Activated naive CD4-positive, alpha-beta T cell treated with anti-CD3 and anti-CD28 coated beads, Interleukin-2, amount 50 U/mL, for 72 hours (primary cell): Measurements from ENCODE around the gene PLA2G12A. TPM values are rescaled to one million over a fixed set of nuclear protein-coding genes. Genes with fewer than 3 reads are reported as not detected.
"Not testable (repeated sequence)": the region's sequence is repeated elsewhere in the genome, so short reads cannot be mapped to it uniquely, and the experiment has no call there.

Source experiments
- ATAC-seq, 2 donors: fragments of 150-1000 bp; cut with Tn5 transposase; 2 replicates each; pipeline ENCODE4 v1.10.0; 2021; ENCODE audit warnings: mild to moderate bottlenecking in 2 of 2, moderate library complexity in 2 of 2
- DNase-seq, 2 donors: peaks; one replicate each; pipeline ENCODE4 v3.0.0; 2021 to 2022; ENCODE audit warnings: low spot score in 2 of 2
- H3K27ac Mint-ChIP-seq, 2 donors: one replicate each; pipeline ENCODE4 v1.8.0; 2022; ENCODE audit warnings: mild to moderate bottlenecking in 2 of 2, mixed read lengths in 2 of 2
- H3K36me3 Mint-ChIP-seq, 2 donors: one replicate each; pipeline ENCODE4 v1.8.0; 2022; ENCODE audit warnings: mixed read lengths in 2 of 2
- H3K9me3 Mint-ChIP-seq, 2 donors: one replicate each; pipeline ENCODE4 v1.8.0; 2022; ENCODE audit warnings: mixed read lengths in 2 of 2
- total RNA-seq, 2 donors: library from RNA; stranded (reverse); gene quantifications; one replicate each; pipeline ENCODE4 v1.2.3, GENCODE V29; 2022

The PLA2G12A gene
- total RNA-seq, 2 donors from 2014 or later = 28.1 to 33.3 TPM

GRCh38 chr4:109701566-109702410 is 28.1 kb downstream of the PLA2G12A start:
- Mint-ChIP-seq H3K36me3 (peaks cover 13 to 21% of the 10 kb centered on the region in 2 donors), H3K9me3 (no peaks in the 10 kb centered on the region), H3K27ac (peak overlapping the region; percentile 85 to 95)
- DNase-seq (no peak), ATAC-seq (peak in 1 of 2 donors; percentile 0)

GRCh38 chr4:109699553-109700225 is 30.2 kb downstream of the PLA2G12A start:
- no peak for DNase-seq
- Mint-ChIP-seq H3K36me3 (peaks cover 13 to 21% of the 10 kb centered on the region in 2 donors), H3K27ac (peak overlapping the region in 1 of 2 donors; percentile 9), H3K9me3 (no peaks in the 10 kb centered on the region)
- ATAC-seq = no peak

GRCh38 chr4:109698656-109699055 is 31.2 kb downstream of the PLA2G12A start:
- H3K27ac Mint-ChIP-seq = peak overlapping the region in 1 of 2 donors; percentile 1

GRCh38 chr4:109691411-109691920 is 38.4 kb downstream of the PLA2G12A start:
- Mint-ChIP-seq H3K36me3 (peaks cover 30 to 63% of the 10 kb centered on the region in 2 donors), H3K9me3 (no peaks in the 10 kb centered on the region), H3K27ac (peak overlapping the region; percentile 27 to 28)
- no peak for DNase-seq
- peak; percentile 56 to 83 for ATAC-seq

More at GRCh38 chr4:109698656-109699055, 31.2 kb downstream of the PLA2G12A start:
- H3K36me3 Mint-ChIP-seq = peaks cover 19 to 30% of the 10 kb centered on the region in 2 donors
- DNase-seq = no peak
- no peak for ATAC-seq
- H3K9me3 Mint-ChIP-seq = no peaks in the 10 kb centered on the region

- peaks cover 30 to 63% of the 10 kb centered on the region in 2 donors for H3K36me3 Mint-ChIP-seq
- no peak for DNase-seq
- peak; percentile 62 to 74 for ATAC-seq
- H3K9me3 Mint-ChIP-seq = no peaks in the 10 kb centered on the region
- peak overlapping the region in 1 of 2 donors; percentile 28 for H3K27ac Mint-ChIP-seq
Observed at GRCh38 chr4:109690690-109691410, 39.0 kb downstream of the PLA2G12A start.

GRCh38 chr4:109684727-109685126 is 45.1 kb downstream of the PLA2G12A start:
- no peaks in the 10 kb centered on the region for H3K9me3 Mint-ChIP-seq
- peaks cover 12 to 45% of the 10 kb centered on the region in 2 donors for H3K36me3 Mint-ChIP-seq

GRCh38 chr4:109683621-109684253 is 46.1 kb downstream of the PLA2G12A start:
- Mint-ChIP-seq H3K36me3 (peaks cover 12 to 43% of the 10 kb centered on the region in 2 donors), H3K9me3 (no peaks in the 10 kb centered on the region), H3K27ac (no peak overlapping the region)
- ATAC-seq = peak in 1 of 2 donors; percentile 47
- DNase-seq = no peak

More at GRCh38 chr4:109684727-109685126, 45.1 kb downstream of the PLA2G12A start:
- H3K27ac Mint-ChIP-seq = peak overlapping the region in 1 of 2 donors; percentile 72
- ATAC-seq = no peak
- DNase-seq = no peak

- H3K9me3 Mint-ChIP-seq = no peaks in the 10 kb centered on the region
- peaks cover 11 to 42% of the 10 kb centered on the region in 2 donors for H3K36me3 Mint-ChIP-seq
- no peak for DNase-seq
- ATAC-seq = peak in 1 of 2 donors; percentile 28
- no peak overlapping the region for H3K27ac Mint-ChIP-seq
Observed at GRCh38 chr4:109682875-109683274, 47.0 kb downstream of the PLA2G12A start.

GRCh38 chr4:109678925-109679324 is 50.9 kb downstream of the PLA2G12A start:
- Mint-ChIP-seq H3K27ac (peak overlapping the region in 1 of 2 donors; percentile 60), H3K36me3 (peaks cover 0 to 43% of the 10 kb centered on the region in 2 donors)
- ATAC-seq, H3K9me3 Mint-ChIP-seq, DNase-seq: not testable (repeated sequence)

- not testable (repeated sequence) for H3K27ac Mint-ChIP-seq, H3K9me3 Mint-ChIP-seq, ATAC-seq, DNase-seq
- H3K36me3 Mint-ChIP-seq = peaks cover 0 to 48% of the 10 kb centered on the region in 2 donors
Observed at GRCh38 chr4:109678472-109678871, 51.4 kb downstream of the PLA2G12A start.

- peak overlapping the region in 1 of 2 donors; percentile 19 for H3K27ac Mint-ChIP-seq
- H3K36me3 Mint-ChIP-seq = peaks cover 0 to 59% of the 10 kb centered on the region in 2 donors
- ATAC-seq (no peak), DNase-seq (no peak)
- H3K9me3 Mint-ChIP-seq = no peaks in the 10 kb centered on the region
Observed at GRCh38 chr4:109676886-109677285, 53.0 kb downstream of the PLA2G12A start.

GRCh38 chr4:109675843-109676242 is 54.0 kb downstream of the PLA2G12A start:
- Mint-ChIP-seq H3K27ac (no peak overlapping the region), H3K9me3 (peaks cover 0 to 10% of the 10 kb centered on the region in 2 donors), H3K36me3 (peaks cover 10 to 64% of the 10 kb centered on the region in 2 donors)
- ATAC-seq = no peak
- no peak for DNase-seq

- DNase-seq = no peak
- peaks cover 11 to 61% of the 10 kb centered on the region in 2 donors for H3K36me3 Mint-ChIP-seq
- no peak for ATAC-seq
- H3K9me3 Mint-ChIP-seq = peaks cover 0 to 12% of the 10 kb centered on the region in 2 donors
- H3K27ac Mint-ChIP-seq = no peak overlapping the region
Observed at GRCh38 chr4:109675181-109675580, 54.7 kb downstream of the PLA2G12A start.

GRCh38 chr4:109673303-109673702 is 56.6 kb downstream of the PLA2G12A start:
- Mint-ChIP-seq H3K36me3 (peaks cover 11 to 55% of the 10 kb centered on the region in 2 donors), H3K9me3 (peaks cover 0 to 12% of the 10 kb centered on the region in 2 donors), H3K27ac (no peak overlapping the region)
- DNase-seq = no peak
- no peak for ATAC-seq

- H3K9me3 Mint-ChIP-seq = peaks cover 0 to 12% of the 10 kb centered on the region in 2 donors
- no peak overlapping the region for H3K27ac Mint-ChIP-seq
- H3K36me3 Mint-ChIP-seq = peaks cover 11 to 53% of the 10 kb centered on the region in 2 donors
- ATAC-seq (no peak), DNase-seq (no peak)
Observed at GRCh38 chr4:109672169-109672930, 57.5 kb downstream of the PLA2G12A start.
